Astrocyte (in vitro differentiated cells and primary cell): ENCODE data around the gene KCNH3. TPM values are rescaled to one million over a fixed set of nuclear protein-coding genes. Genes with fewer than 3 reads are reported as not detected.
A peak's percentile ranks its signal among the peaks of the same experiment; 100 is the strongest.

ENCODE experiments used
- DNase-seq: peaks from one replicate; pipeline ENCODE4 v3.0.0-alpha.2; 2010; ENCODE audit warnings: low read depth
- FAIRE-seq: peaks from 2 replicates; lab custom pipeline; 2011; peaks lifted over from hg19 to GRCh38; lab: Jason Lieb, UNC
- H2AFZ ChIP-seq: 2 replicates; pipeline ENCODE4 v1.6.0; 2012; ENCODE audit warnings: low read depth, low read length, inconsistent platforms
- H3K27ac ChIP-seq: 2 replicates; pipeline ENCODE4 v1.5.1; 2011; ENCODE audit warnings: low read depth, low read length, inconsistent platforms
- H3K27me3 ChIP-seq: 2 replicates; pipeline ENCODE4 v1.6.0; 2011; ENCODE audit warnings: low read length, inconsistent platforms; ENCODE audit not compliant: insufficient read depth
- H3K36me3 ChIP-seq: 2 replicates; pipeline ENCODE4 v1.5.1; 2011; ENCODE audit warnings: low read length, inconsistent platforms; ENCODE audit not compliant: insufficient read depth
- H3K4me1 ChIP-seq: 2 replicates; pipeline ENCODE4 v1.5.1; 2011; ENCODE audit warnings: low read length, inconsistent platforms; ENCODE audit not compliant: insufficient read depth
- H3K4me2 ChIP-seq: 2 replicates; pipeline ENCODE4 v1.6.0; 2012; ENCODE audit warnings: low read length, inconsistent platforms
- H3K4me3 ChIP-seq: 2 replicates; pipeline ENCODE4 v1.5.1; 2011; ENCODE audit warnings: low read depth, mild to moderate bottlenecking, low read length, inconsistent platforms; ENCODE audit not compliant: insufficient read depth
- H3K79me2 ChIP-seq: 2 replicates; pipeline ENCODE4 v1.6.0; 2012; ENCODE audit warnings: mild to moderate bottlenecking, low read length, inconsistent platforms; ENCODE audit not compliant: insufficient read depth
- H3K9ac ChIP-seq: 2 replicates; pipeline ENCODE4 v1.6.0; 2012; ENCODE audit warnings: mild to moderate bottlenecking, low read length, inconsistent platforms
- H3K9me3 ChIP-seq: 2 replicates; pipeline ENCODE4 v1.5.1; 2012; ENCODE audit warnings: low read depth, mild to moderate bottlenecking, low read length, inconsistent platforms; ENCODE audit not compliant: insufficient read depth
- H4K20me1 ChIP-seq: 2 replicates; pipeline ENCODE4 v1.6.0; 2012; ENCODE audit warnings: low read length, inconsistent platforms; ENCODE audit not compliant: insufficient read depth
- H3K27ac Mint-ChIP-seq: one replicate; pipeline ENCODE4 v1.8.0; 2021; ENCODE audit warnings: mild to moderate bottlenecking, mixed read lengths; ENCODE audit not compliant: unreplicated experiment
- H3K27me3 Mint-ChIP-seq: one replicate; pipeline ENCODE4 v1.8.0; 2021; ENCODE audit warnings: low read depth, mixed read lengths; ENCODE audit not compliant: unreplicated experiment
- H3K36me3 Mint-ChIP-seq: one replicate; pipeline ENCODE4 v1.8.0; 2021; ENCODE audit warnings: low read depth, mixed read lengths; ENCODE audit not compliant: unreplicated experiment
- H3K4me1 Mint-ChIP-seq: one replicate; pipeline ENCODE4 v1.8.0; 2021; ENCODE audit warnings: low read depth, mixed read lengths; ENCODE audit not compliant: unreplicated experiment
- H3K4me3 Mint-ChIP-seq: one replicate; pipeline ENCODE4 v1.8.0; 2021; ENCODE audit warnings: mild to moderate bottlenecking, moderate library complexity, mixed read lengths; ENCODE audit not compliant: unreplicated experiment
- H3K9me3 Mint-ChIP-seq: one replicate; pipeline ENCODE4 v1.8.0; 2021; ENCODE audit warnings: mild to moderate bottlenecking, mixed read lengths; ENCODE audit not compliant: unreplicated experiment
- EZH2 ChIP-seq: IDR thresholded peaks from 2 replicates; pipeline ENCODE4 v1.6.1; 2012; ENCODE audit warnings: mild to moderate bottlenecking, low read length, inconsistent platforms; ENCODE audit not compliant: insufficient read depth
- total RNA-seq: library from RNA; stranded (reverse); gene quantifications from 2 replicates; pipeline ENCODE4 v1.2.1, GENCODE V29; 2021
- TF ChIP-seq, protein P1 (sequence below): IDR thresholded peaks from 2 replicates; pipeline ENCODE4 v1.5.1; 2011; ENCODE audit warnings: low read depth, mild to moderate bottlenecking, inconsistent platforms, low read length, moderate library complexity; ENCODE audit not compliant: insufficient read depth

Gene KCNH3
- total RNA-seq, 1 donor from 2014 or later, result not detected

DNA sequence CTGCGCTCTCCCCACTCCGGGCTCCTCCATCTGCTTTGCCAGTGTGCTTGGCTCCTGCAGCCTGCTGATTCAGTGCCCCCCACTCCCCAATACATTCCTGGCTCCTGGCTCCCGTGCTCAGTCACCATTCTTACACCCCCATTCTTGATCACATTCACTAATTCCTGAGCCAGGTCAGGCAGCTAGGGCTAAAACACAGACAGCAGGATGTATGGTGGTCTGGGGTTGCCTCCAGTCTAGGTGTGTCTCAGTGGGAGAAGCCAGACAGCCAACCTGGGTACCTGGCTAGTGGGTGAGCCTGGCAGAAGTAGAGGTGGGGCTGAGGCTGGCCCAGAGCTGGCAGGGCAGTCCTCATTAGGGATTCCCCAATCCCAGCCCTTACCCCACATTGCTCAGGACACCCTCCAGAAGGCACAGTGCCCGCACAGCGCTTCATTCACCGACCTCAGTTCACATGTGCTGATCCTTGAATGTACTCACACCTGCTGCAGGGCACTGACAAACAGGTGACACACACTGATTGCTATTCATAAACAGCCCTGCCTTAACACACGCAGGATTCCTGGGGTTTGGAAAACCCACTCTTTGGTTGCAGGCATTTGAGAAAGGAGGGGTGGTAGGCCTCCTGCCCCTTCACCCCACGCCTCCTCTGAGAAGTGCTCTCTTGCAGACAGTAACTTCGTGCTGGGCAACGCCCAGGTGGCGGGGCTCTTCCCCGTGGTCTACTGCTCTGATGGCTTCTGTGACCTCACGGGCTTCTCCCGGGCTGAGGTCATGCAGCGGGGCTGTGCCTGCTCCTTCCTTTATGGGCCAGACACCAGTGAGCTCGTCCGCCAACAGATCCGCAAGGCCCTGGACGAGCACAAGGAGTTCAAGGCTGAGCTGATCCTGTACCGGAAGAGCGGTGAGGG, 1.7 kb downstream of the KCNH3 start:
- Histone ChIP-seq H3K79me2 (no peaks in the 10 kb centered on the region), H3K27ac (no peak overlapping the region), H3K4me3 (no peak overlapping the region), H3K9ac (no peak overlapping the region), H3K4me2 (no peak overlapping the region), H4K20me1 (peaks cover 13% of the 10 kb centered on the region), H3K9me3 (no peaks in the 10 kb centered on the region), H2AFZ (no peak overlapping the region), H3K4me1 (peaks cover 13% of the 10 kb centered on the region), H3K27me3 (peaks cover 49% of the 10 kb centered on the region), H3K36me3 (no peaks in the 10 kb centered on the region)
- Mint-ChIP-seq H3K27ac (no peak overlapping the region), H3K9me3 (peaks cover 3% of the 10 kb centered on the region), H3K4me3 (no peak overlapping the region), H3K36me3 (peaks cover 2% of the 10 kb centered on the region), H3K27me3 (peaks cover 77% of the 10 kb centered on the region), H3K4me1 (peaks cover 4% of the 10 kb centered on the region)
- FAIRE-seq, result no peak
- TF ChIP-seq EZH2, result no peak
- TF ChIP-seq, protein P1, sequence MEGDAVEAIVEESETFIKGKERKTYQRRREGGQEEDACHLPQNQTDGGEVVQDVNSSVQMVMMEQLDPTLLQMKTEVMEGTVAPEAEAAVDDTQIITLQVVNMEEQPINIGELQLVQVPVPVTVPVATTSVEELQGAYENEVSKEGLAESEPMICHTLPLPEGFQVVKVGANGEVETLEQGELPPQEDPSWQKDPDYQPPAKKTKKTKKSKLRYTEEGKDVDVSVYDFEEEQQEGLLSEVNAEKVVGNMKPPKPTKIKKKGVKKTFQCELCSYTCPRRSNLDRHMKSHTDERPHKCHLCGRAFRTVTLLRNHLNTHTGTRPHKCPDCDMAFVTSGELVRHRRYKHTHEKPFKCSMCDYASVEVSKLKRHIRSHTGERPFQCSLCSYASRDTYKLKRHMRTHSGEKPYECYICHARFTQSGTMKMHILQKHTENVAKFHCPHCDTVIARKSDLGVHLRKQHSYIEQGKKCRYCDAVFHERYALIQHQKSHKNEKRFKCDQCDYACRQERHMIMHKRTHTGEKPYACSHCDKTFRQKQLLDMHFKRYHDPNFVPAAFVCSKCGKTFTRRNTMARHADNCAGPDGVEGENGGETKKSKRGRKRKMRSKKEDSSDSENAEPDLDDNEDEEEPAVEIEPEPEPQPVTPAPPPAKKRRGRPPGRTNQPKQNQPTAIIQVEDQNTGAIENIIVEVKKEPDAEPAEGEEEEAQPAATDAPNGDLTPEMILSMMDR, result no peak
- no peak for DNase-seq

DNA sequence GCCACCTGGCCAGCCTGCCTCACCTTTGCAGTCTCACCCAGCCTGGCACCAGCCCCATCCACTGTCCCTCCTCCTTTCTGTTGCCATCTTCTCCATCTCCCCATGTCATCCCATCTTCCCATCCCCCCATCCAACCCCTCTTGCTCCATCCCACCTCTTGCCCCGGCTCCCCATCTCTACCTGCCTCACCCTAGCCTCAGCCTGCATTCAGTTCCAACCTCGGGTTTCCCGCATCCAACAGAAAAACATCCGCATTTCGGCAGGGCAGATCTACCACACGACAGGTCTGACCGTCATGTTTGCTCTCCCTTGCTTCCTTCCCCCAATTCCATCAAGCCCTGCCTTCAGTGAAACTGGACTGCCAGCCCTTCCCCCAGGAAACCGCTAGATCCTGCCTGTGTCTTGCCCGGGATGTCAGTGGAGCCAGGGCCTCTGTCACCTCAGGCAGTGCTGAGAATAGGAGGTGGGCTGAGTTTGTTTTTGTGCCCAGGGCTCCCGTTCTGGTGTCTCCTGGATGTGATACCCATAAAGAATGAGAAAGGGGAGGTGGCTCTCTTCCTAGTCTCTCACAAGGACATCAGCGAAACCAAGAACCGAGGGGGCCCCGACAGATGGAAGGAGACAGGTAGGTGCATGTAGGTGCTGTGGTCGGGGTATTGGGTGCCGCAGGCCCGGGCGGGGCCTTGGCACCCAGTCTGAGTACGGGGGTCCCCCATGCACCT, 2.5 kb downstream of the KCNH3 start:
- peaks cover 3% of the 10 kb centered on the region for H3K9me3 Mint-ChIP-seq
- Histone ChIP-seq H3K4me2 (no peak overlapping the region), H3K9me3 (no peaks in the 10 kb centered on the region), H3K27me3 (peaks cover 54% of the 10 kb centered on the region), H3K9ac (no peak overlapping the region), H3K36me3 (no peaks in the 10 kb centered on the region), H3K27ac (no peak overlapping the region), H2AFZ (no peak overlapping the region), H3K79me2 (no peaks in the 10 kb centered on the region), H3K4me1 (peaks cover 13% of the 10 kb centered on the region), H3K4me3 (no peak overlapping the region), H4K20me1 (peaks cover 13% of the 10 kb centered on the region)
- no peak for FAIRE-seq
- H3K27ac Mint-ChIP-seq, result peak overlapping the region; percentile 2
- H3K4me1 Mint-ChIP-seq, result peaks cover 4% of the 10 kb centered on the region
- DNase-seq, result no peak
- peaks cover 2% of the 10 kb centered on the region for H3K36me3 Mint-ChIP-seq
- H3K27me3 Mint-ChIP-seq, result peaks cover 79% of the 10 kb centered on the region
- H3K4me3 Mint-ChIP-seq, result no peak overlapping the region
- TF ChIP-seq, protein P1, result no peak
- TF ChIP-seq EZH2, result no peak
